Stimulated activated CD8-positive, alpha-beta memory T cell treated with anti-CD3 and anti-CD28 coated beads, Interleukin-7, amount 100 ng/mL, for 1 hour (primary cell): Measurements from ENCODE around the gene NELL1.
"Not testable (repeated sequence)": the region's sequence is repeated elsewhere in the genome, so short reads cannot be mapped to it uniquely, and the experiment has no call there.

Source experiments
- DNase-seq, 2 donors: peaks; one replicate each; pipeline ENCODE4 v3.0.0-alpha.2; 2020; ENCODE audit warnings: low read depth in 2 of 2

NELL1 gene

GRCh38 chr11:21190181-21190580 is 520.8 kb downstream of the NELL1 start:
- DNase-seq = no peak

DNA sequence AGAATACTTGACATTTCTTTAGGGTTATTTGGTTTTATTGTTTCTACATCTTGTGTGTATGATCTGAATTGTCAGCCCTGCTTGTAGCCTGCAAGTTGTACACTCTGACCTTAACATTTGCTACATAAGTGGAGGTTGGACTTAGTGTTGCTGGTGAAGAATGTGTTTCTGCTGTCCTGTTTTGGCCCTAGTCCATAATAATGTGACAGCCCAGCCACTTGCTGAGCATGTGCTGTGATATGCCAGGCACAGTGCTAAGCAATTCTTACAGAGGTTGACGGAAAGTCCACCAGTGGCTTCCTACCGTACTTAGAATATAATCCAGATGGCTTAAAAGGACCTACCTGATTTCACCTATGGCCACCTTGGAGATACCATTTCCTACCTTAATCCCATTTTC is 526.6 kb downstream of the NELL1 start:
- DNase-seq = no peak

DNA sequence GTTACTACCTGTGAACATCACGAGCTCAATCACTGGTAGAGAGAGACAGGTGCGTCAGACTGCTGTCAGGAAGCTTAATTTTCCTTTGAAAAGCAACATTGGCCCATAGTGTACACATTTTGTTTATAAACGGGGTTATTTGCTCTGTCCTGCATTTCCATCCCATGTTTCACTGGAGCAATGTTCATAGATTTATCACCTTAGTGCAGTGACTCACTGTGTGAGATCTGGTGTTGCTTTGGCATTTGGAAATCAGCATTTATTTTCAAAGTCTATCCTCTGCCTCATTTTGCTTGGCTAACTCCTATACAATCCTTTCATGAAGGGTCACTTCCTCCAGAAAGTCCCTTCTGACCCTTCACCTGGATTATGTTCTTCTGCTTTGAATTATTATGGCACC is 529.1 kb downstream of the NELL1 start:
- no peak for DNase-seq

- DNase-seq = no peak
Observed at GRCh38 chr11:21205205-21205604, 535.8 kb downstream of the NELL1 start.

GRCh38 chr11:21225860-21226259 is 556.5 kb downstream of the NELL1 start:
- DNase-seq = no peak

DNA sequence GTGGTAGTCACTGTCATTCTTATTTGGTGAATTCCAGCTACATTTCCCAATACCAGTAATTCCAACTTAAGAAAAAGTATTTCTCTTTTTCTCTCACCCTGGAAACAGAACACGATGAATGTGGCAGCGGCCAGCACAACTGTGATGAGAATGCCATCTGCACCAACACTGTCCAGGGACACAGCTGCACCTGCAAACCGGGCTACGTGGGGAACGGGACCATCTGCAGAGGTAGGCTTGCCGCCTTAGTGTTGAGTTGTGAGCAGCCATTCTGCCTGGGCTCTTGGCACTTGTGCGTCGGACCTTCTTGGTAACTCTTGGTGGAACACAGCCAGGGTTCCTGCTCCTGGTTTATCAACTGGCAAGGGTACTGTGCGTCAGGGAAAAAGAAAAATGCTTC is 559.8 kb downstream of the NELL1 start:
- DNase-seq = no peak

DNA sequence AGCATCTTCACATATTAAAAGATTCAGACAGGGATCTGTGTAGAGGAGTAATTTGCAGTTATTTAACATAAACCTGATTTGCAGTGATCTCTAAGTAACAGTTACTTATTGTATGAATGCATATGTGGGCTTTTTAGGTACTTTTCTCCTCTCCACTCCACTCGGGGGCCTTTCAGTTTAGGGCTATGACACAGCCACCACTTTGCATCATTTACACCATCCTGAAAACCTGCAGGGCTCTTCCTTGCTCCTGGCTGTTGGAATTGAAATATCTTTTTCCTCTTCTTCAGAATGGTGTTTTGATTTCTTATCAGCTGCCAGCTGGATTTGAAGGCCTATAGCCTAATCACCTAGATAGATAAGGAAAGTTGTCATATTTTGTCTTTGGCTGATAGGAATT is 580.8 kb downstream of the NELL1 start:
- no peak for DNase-seq

- no peak for DNase-seq
Observed at GRCh38 chr11:21254055-21254454, 584.7 kb downstream of the NELL1 start.

GRCh38 chr11:21254790-21255189 is 585.4 kb downstream of the NELL1 start:
- DNase-seq = no peak

- no peak for DNase-seq
Observed at GRCh38 chr11:21257461-21257860, 588.1 kb downstream of the NELL1 start.

DNA sequence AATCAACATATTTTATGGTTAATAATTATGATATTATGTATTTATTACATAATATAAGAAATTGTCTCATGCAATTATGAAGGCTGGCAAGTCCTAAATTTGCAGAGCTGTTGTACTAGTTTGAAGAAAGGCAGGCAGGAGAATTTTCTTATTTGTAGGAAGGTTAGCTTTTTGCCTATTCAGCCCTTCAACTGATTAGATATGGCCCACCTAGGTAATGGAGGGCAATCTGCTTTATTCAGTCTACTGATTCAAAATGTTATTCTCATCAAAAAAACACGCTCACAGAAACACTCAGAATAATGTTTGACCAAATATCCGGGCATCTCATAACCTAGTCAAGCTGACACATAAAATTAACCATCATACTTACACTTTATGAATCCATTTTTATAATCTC is 589.0 kb downstream of the NELL1 start:
- no peak for DNase-seq

- no peak for DNase-seq
Observed at GRCh38 chr11:21260101-21260500, 590.7 kb downstream of the NELL1 start.

GRCh38 chr11:21262992-21263391 is 593.6 kb downstream of the NELL1 start:
- no peak for DNase-seq

DNA sequence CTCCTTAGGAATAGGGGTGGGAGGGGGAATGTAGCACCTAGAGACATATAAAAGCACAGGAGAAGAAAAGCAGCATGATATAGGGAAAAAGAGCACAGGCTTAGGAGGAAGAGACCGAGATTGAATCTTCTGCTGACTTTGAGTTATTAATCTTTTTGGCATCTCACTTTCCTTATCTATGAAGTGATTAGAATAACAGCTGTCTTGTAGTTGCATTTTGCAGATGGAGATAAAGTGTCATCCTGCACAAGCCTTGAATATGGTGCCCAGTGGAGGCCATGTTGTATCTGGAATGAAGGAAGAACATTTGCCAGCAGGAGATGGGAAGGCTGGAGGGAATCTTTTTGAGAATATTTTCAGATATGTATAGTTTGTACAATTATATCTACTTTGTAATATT is 594.7 kb downstream of the NELL1 start:
- DNase-seq = no peak

GRCh38 chr11:21268036-21268435 is 598.6 kb downstream of the NELL1 start:
- DNase-seq = no peak

DNA sequence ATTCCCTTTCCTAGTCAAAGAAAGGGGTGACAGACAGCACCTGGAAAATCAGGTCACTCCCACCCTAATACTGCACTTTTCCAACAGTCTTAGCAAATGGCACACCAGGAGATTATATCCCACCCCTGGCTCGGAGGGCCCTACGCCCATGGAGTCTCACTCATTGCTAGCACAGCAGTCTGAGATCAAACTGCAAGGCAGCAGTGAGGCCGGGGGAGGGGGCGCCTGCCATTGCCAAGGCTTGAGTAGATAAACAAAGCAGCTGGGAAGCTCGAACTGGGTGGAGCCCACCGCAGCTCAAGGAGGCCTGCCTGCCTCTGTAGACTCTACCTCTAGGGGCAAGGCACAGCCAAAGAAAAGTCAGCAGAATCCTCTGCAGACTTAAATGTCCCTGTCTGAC is 602.8 kb downstream of the NELL1 start:
- not testable (repeated sequence) for DNase-seq

GRCh38 chr11:21278840-21279239 is 609.5 kb downstream of the NELL1 start:
- DNase-seq = no peak

GRCh38 chr11:21285104-21285503 is 615.7 kb downstream of the NELL1 start:
- DNase-seq = no peak

GRCh38 chr11:21289686-21290085 is 620.3 kb downstream of the NELL1 start:
- DNase-seq = no peak

GRCh38 chr11:21295508-21295907 is 626.1 kb downstream of the NELL1 start:
- DNase-seq = no peak

GRCh38 chr11:21301981-21302380 is 632.6 kb downstream of the NELL1 start:
- DNase-seq = no peak

DNA sequence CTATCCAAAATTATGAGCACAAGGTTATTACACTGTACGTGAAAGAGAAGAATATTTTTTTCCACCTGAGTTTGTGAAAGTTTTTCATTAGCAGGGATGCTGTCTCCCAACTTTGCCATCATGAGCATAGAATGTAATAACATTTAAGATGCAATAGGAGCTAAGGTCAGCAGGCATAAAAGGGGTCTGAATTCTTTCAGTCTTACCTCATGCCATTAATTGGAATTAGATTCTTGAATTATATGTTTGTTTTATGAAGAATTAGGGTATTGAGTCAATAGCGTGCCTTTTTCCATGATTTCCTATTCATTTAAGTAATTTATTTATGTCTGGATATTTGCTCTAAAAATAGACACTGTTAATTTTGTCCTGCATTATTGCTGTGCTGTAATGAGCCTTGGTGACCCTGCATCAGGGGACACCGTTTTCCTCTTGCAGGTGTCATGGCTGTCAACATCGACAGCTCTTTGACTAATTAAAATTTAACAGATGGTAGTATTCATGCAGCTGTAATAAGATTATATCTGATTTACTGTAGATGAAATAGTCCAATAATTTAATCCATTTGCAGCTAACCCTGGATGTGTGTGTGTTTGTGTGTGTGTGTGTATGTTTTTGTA is 637.5 kb downstream of the NELL1 start:
- DNase-seq = no peak

DNA sequence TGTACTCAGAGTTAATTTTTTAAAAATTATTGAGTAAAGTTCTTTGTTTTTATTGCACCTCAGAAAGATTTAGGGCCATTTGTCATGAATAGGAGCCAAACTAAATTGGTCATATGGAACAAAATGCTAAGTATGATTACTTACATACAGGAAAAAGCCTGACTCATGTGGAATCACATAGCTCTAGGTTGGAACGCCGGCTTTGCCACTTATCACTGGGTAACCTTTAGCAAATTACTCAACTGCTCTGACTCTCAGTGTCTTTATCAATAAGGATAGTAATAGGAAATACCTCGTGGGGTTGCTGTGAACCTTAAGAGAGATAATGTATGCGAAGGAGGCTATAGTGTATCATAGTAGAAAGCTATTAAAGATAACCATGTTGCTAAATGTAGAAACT is 638.5 kb downstream of the NELL1 start:
- no peak for DNase-seq

DNA sequence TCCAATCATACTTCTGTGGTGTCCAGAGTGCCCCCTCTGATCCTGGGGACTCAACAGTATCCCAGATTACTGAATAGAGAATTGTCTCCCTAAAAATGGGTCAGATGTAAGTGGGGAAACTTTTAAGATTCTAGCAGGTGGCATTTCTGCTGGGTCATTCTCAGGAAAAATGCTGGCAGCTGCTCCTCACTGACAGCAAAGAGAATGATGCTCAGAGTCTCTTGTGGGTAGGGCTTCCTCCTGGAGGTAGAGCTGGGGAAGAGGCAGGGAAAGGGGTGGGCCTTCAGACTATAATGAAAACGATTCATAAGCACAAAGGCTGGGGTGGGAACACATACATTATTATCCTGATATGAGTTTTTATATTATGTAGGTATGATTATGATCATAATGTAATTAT is 647.2 kb downstream of the NELL1 start:
- no peak for DNase-seq
